Urothelium cell line (cell line): ENCODE data around the gene TTC33.
A peak's percentile ranks its signal among the peaks of the same experiment; 100 is the strongest.

Experiments
- DNase-seq: peaks from one replicate; pipeline ENCODE4 v3.0.0; 2011; ENCODE audit warnings: low spot score, mixed read lengths
- FAIRE-seq: peaks from 2 replicates; lab custom pipeline; 2011; peaks lifted over from hg19 to GRCh38; lab: Jason Lieb, UNC

Gene TTC33

GRCh38 chr5:40547994-40548575, 207.7 kb downstream of the TTC33 start:
- DNase-seq (no peak), FAIRE-seq (no peak)

GRCh38 chr5:40547557-40547956, 208.2 kb downstream of the TTC33 start:
- no peak for DNase-seq
- FAIRE-seq, result no peak

GRCh38 chr5:40540301-40540700, 215.5 kb downstream of the TTC33 start:
- DNase-seq (no peak), FAIRE-seq (no peak)

GRCh38 chr5:40524677-40525076, 231.1 kb downstream of the TTC33 start:
- no peak for DNase-seq
- FAIRE-seq, result no peak

- FAIRE-seq (no peak), DNase-seq (no peak)
These were observed 233.8 kb downstream of the TTC33 start for GRCh38 chr5:40521925-40522324.

GRCh38 chr5:40521108-40521785, 234.5 kb downstream of the TTC33 start:
- DNase-seq (no peak), FAIRE-seq (no peak)

- FAIRE-seq, result no peak
These were observed 237.3 kb downstream of the TTC33 start for GRCh38 chr5:40518485-40518917.

GRCh38 chr5:40515476-40515875, 240.3 kb downstream of the TTC33 start:
- FAIRE-seq (no peak), DNase-seq (no peak)

More at GRCh38 chr5:40518485-40518917, 237.3 kb downstream of the TTC33 start:
- DNase-seq, result no peak

- DNase-seq (no peak), FAIRE-seq (no peak)
These were observed 240.8 kb downstream of the TTC33 start for GRCh38 chr5:40514976-40515375.

GRCh38 chr5:40511801-40512200, 244.0 kb downstream of the TTC33 start:
- DNase-seq, result no peak
- no peak for FAIRE-seq

- DNase-seq, result no peak
- no peak for FAIRE-seq
These were observed 248.7 kb downstream of the TTC33 start for GRCh38 chr5:40507095-40507494.

- DNase-seq (no peak), FAIRE-seq (no peak)
These were observed 250.7 kb downstream of the TTC33 start for GRCh38 chr5:40505031-40505430.

- FAIRE-seq (no peak), DNase-seq (no peak)
These were observed 252.3 kb downstream of the TTC33 start for GRCh38 chr5:40503439-40503838.

- no peak for DNase-seq
- no peak for FAIRE-seq
These were observed 253.0 kb downstream of the TTC33 start for GRCh38 chr5:40502736-40503135.

- DNase-seq, result no peak
- no peak for FAIRE-seq
These were observed 253.9 kb downstream of the TTC33 start for GRCh38 chr5:40501711-40502444.

GRCh38 chr5:40499518-40500273, 256.1 kb downstream of the TTC33 start:
- DNase-seq (no peak), FAIRE-seq (peak; percentile 17)

- DNase-seq (no peak), FAIRE-seq (no peak)
These were observed 256.8 kb downstream of the TTC33 start for GRCh38 chr5:40499007-40499406.

- FAIRE-seq, result no peak
These were observed 258.2 kb downstream of the TTC33 start for GRCh38 chr5:40497573-40497972.

GRCh38 chr5:40495237-40495635, 260.5 kb downstream of the TTC33 start:
- DNase-seq (no peak), FAIRE-seq (no peak)

More at GRCh38 chr5:40497573-40497972, 258.2 kb downstream of the TTC33 start:
- DNase-seq, result peak; percentile 32

- FAIRE-seq (no peak), DNase-seq (no peak)
These were observed 261.0 kb downstream of the TTC33 start for GRCh38 chr5:40494631-40495236.

- DNase-seq, result no peak
- no peak for FAIRE-seq
These were observed 263.7 kb downstream of the TTC33 start for GRCh38 chr5:40492056-40492455.
